DMS114 treated with DMSO at 0.1 percent for 48 hours (cell line): ENCODE data around the gene PVR.
"Not testable (repeated sequence)": the region's sequence is repeated elsewhere in the genome, so short reads cannot be mapped to it uniquely, and the experiment has no call there.

Experiments used
- DNase-seq: peaks from one replicate; lab custom pipeline; 2025; ENCODE audit not compliant: unreplicated experiment; lab: John Stamatoyannopoulos, UW

Gene PVR

GRCh38 chr19:44617110-44617880 is 26.4 kb upstream of the PVR start:
- DNase-seq, result no peak

GRCh38 chr19:44618640-44619357 is 24.9 kb upstream of the PVR start:
- DNase-seq, result no peak

GRCh38 chr19:44620667-44621066 is 23.0 kb upstream of the PVR start:
- DNase-seq, result no peak

- DNase-seq, result no peak
Measured at GRCh38 chr19:44621367-44621766, 22.3 kb upstream of the PVR start.

GRCh38 chr19:44623080-44623479 is 20.6 kb upstream of the PVR start:
- no peak for DNase-seq

GRCh38 chr19:44623626-44624025 is 20.1 kb upstream of the PVR start:
- no peak for DNase-seq

GRCh38 chr19:44624840-44625354 is 18.8 kb upstream of the PVR start:
- DNase-seq, result no peak

GRCh38 chr19:44625637-44626036 is 18.1 kb upstream of the PVR start:
- DNase-seq, result not testable (repeated sequence)

- DNase-seq, result no peak
Measured at GRCh38 chr19:44626048-44626624, 17.6 kb upstream of the PVR start.

- DNase-seq, result no peak
Measured at GRCh38 chr19:44627631-44628030, 16.1 kb upstream of the PVR start.

- DNase-seq, result no peak
Measured at GRCh38 chr19:44628793-44629192, 14.9 kb upstream of the PVR start.

GRCh38 chr19:44631611-44632010 is 12.1 kb upstream of the PVR start:
- not testable (repeated sequence) for DNase-seq

GRCh38 chr19:44634058-44634457 is 9.7 kb upstream of the PVR start:
- not testable (repeated sequence) for DNase-seq

- no peak for DNase-seq
Measured at GRCh38 chr19:44634785-44635184, 8.9 kb upstream of the PVR start.

- no peak for DNase-seq
Measured at GRCh38 chr19:44635581-44636438, 7.9 kb upstream of the PVR start.

- DNase-seq, result no peak
Measured at GRCh38 chr19:44636439-44637389, 7.0 kb upstream of the PVR start.

GRCh38 chr19:44637390-44637764 is 6.3 kb upstream of the PVR start:
- DNase-seq, result no peak

- DNase-seq, result no peak
Measured at GRCh38 chr19:44640518-44640917, 3.2 kb upstream of the PVR start.

GRCh38 chr19:44641501-44642265 is 2.0 kb upstream of the PVR start:
- DNase-seq, result no peak
